Measurements from ENCODE around the gene AFF3.
"Not testable (repeated sequence)": the region's sequence is repeated elsewhere in the genome, so short reads cannot be mapped to it uniquely, and the experiment has no call there.

AFF3 gene

DNA sequence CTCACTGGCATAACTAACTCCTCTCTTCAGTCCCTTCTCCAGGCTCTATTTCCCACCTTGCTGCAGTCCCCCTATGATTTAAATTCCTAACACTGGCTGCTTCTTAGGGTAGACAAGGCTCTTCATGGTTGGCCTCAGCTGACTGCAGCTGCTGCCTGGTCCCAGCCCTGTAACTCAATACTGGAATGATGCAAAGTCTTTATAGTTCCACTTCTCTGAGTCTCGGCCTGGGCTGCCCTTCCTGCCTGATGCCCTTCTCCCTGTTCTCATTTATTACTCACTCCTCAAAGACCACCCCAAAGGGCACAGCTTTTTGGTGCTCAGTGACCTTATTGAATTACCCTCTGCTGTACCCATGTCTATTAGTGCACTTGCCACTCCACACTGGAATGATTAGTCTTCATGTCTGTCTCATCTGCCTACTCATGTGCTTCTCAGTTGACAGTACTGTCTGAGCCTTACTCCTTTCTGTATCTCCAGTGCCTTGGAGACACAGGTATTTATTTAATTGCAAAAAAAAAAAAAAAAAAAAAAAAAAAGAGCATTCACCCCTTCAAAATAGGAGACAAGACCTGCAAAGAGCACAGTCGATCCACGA lies 453.1 kb downstream of the AFF3 start:
- no peak for DNase-seq

DNA sequence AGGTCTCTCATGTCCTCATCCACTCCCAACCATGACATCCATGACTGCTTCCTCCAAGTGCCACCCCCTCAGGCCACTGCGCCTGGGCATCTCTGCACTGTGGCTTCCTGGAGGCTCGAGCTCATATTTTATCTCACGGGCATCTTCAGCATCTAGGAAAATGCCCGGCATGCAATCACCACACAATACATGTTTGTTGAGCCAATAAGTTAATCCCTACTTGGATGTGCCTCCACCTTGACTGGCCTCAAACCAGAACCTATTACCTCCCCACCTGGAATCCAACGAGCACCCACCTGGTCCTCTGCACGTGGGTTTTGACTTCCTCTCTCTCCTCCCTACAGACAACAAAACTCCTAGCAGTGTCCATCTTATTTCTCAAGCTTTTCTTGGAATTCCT lies 453.7 kb downstream of the AFF3 start:
- DNase-seq, result no peak

DNA sequence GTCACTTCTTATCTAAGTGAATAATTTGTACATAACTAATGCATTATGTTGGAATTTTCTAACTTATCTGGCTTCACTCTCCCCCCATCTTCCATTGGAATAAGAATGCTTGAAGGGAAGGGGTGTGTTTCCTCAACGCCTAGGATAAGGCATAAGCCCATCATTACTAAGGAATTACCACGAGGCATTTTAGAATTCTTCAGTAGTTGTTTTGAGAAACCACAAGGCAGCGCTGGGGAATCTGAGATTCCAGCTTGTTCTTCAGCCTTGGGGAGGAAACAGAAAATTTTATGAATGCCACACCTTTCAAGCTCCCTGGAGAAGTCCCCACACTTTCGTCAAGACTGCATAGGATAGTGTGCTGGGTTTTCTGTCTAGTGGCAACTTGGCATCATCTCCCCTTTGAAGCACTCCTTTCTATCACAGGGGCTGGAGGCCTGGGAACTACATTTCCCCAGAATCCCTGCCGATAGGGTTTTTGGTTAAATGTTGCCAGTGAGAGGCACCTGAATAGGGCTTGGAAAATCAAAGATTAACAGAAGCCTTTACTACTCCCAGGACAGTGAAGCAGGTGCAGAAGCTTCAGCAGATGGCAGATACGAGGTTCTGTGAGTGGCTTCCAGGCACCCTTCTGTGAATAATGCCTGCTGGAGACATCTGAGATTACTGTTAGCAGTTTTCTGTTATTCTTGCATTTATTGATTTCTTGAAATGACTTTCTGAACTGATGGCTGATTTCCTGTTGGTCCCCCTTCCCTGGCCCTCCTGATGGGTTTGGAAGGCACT lies 459.9 kb downstream of the AFF3 start:
- no peak for DNase-seq

DNA sequence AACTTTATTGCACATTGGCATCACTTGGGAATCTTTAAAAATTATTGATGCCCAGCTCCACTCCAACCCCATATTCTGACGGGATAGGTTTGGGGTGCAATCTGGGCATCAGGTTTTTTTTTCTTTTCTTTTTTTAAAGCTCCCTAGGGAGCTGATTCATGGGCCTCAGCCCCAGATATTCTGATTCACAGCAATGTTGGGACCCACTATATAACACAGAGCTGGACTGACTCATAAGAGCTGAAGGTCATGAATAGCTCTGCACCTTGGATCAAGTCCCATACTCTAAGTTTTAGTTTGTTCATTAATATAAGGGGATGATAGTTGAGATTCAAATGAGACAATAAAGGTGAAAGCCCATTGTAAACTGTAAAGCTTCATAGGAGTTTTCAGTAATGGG lies 461.4 kb downstream of the AFF3 start:
- DNase-seq, result no peak

DNA sequence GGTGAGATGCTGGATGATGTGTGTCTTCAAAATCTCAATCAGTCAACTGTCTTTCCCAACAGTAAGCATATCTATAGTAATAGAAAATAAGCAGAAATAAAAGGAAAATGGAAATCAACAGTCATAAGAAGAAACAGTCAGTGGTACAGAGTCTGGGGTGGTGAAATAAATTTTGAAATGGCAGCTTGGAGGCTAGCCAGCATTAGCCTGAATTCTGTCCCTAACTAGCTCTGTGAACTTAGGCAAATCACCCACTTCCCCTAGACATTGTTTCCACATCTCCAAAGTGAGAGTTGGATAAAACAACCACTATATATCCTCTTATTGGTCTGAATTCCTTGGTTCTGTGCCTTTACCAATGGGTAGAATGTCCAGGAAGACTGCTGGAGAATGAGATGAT lies 462.9 kb downstream of the AFF3 start:
- DNase-seq, result no peak

DNA sequence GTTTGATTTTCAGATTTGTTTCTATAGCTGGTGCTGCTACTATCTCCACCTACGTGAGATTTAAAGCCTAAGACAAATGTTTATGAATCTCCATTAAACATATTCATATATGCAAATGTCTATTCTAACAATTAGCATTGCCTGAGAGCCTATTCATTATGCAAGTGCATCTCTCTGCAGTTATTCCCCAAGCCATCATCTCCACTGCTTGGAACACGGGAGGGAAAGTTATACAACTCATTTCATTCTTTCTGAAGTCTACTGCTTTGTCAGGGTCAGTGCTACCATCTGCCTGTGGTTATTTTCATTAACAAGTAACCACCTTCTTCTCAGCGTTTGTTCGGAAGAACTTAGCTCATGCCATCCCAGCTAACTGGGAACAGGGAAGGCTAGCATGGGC lies 463.8 kb downstream of the AFF3 start:
- DNase-seq, result no peak

DNA sequence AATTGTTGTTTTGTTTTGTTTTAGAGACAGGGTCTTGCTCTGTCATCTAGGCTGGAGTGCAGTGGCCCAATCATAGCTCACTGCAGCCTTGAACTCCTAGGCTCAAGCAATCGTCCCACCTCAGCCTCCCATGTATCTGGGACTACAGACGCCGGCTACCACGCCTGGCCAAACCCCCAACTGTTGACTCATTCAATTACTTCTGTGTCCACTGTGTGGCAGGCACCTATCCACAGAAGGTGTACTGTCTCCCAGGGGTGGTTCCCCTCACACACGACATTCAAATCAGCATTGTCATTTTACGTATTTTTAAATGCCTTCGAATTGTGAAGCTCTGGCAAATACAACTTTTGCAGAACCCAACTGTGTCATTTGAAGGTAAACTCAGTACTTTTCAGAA lies 464.6 kb downstream of the AFF3 start:
- no peak for DNase-seq

DNA sequence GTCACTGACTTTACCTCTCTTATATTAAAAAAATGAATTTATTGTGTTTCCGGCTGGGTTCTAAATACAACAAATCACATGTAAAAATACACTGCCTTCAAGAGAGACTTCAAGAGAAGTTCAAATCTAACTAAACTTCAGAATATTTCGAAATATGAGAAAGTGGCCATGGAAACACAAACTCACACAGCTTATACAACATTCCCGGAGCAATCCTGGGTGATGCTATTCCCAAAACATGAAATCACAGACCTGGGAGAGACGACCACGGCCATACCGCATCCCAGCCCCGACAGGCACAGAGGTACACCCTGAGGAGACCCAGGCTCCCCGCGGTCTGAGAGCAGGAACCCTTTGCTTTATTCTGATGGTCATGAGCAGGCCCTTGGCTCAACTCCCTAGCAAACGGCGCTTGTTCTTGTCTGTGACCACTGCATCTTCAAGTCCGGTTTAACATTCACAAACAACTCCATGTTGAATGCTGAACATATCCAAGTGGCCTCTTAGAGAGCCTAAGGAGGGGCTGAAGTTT lies 467.2 kb downstream of the AFF3 start:
- no peak for DNase-seq

DNA sequence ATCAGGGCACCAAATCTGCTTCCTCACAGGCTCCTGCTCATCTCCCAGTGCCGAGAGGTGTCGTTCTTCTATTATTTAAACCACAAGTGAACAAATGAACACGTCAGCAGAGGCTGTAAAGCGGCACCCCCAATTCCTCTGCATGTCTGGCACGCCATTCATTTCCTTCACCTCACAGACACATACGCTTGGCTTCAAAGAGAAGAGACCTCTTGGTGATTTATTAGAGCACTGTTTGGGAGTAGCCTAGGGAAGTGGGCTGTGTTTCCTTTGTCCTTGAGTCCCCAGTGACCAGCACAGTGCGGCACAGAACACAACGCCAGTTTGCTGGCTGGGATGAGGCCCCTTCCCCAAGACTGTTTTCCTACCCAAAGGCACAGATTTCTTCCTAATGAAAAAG lies 468.3 kb downstream of the AFF3 start:
- DNase-seq, result no peak

DNA sequence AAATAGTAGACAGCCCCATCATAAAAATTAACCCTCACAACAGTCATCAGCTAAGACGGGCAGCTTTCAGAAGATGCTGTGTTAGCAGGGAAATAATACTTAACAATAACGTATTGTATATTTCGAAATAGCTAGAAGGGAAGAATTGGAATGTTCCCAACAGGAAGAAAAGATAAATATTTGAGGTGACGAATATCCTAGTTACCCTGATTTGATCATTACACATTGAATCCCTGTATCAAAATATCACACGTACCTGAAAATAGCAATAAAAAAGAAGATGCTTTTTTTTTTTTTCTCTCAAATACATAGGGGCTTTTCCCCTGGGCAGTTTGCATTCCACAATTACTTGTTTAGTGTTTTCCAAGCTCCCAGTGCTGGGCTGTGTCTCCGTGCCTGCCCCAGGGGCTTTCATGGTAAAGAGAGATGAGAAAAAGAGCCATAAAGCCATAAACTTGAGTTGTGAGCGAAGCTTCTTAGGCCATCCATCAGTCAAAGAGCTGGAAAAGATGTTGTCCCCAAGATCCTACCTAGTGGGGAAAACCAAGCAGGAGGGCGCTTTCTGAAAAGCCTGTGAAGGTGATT lies 469.5 kb downstream of the AFF3 start:
- no peak for DNase-seq

DNA sequence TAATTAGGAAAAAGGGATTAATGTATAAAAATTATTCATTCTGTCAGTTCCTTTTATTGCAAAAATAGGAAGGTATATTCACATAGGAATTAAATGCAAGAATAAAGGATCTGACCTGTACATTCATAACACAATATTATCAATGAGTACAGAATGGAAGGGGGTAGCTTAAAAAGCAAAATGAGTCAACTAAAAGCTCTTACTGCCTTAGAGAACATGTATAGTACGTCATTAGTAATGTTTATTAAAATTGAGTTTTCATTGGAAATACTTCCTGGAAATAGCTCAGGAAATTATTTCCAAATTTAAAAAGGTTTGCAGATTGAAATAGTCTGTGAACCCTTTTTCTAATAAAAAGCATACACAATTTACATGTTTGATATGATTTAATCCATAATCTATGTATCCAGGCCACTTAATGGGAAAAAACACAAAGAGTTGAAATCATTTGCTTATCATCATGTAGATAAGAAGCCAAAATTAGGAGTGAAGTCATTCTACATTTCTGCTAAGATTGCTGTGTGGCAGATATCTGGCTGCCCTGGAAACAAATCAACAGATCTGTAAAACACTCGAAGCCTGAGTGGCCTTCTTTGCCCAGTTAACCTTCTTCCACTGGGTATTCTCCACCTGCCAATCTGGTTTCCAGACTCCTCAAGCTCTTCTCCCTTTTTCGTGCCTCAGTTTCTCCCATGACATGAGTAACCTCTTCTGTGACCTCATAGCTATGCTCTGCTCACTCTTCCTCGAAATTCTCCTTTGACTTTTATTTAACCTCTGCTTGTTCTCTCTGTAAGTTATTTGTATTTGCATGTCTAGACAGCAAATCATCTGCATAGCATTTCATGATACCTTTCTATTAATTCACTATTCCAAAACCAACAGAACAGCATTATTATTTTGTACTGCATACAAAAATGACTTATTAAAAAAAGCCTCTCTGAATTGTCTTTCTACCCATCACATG lies 471.3 kb downstream of the AFF3 start:
- DNase-seq, result no peak

DNA sequence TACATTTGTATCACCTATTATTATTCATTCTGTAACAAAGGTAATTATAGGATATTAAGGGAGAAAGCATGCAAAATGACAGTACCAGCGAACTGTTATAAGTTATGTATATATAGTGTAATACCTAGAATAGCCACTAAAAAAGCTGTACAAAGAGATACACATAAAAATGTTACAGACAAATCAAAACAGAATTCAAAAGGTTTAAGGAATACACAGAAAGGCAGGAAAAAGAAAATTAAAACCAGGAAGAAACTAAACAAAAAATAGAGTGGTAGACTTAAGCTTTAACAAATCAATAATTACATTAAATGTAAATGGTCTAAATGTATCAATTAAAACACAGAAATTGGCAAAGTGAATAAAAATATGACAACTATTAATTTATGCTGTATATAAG lies 476.1 kb downstream of the AFF3 start:
- DNase-seq, result no peak

DNA sequence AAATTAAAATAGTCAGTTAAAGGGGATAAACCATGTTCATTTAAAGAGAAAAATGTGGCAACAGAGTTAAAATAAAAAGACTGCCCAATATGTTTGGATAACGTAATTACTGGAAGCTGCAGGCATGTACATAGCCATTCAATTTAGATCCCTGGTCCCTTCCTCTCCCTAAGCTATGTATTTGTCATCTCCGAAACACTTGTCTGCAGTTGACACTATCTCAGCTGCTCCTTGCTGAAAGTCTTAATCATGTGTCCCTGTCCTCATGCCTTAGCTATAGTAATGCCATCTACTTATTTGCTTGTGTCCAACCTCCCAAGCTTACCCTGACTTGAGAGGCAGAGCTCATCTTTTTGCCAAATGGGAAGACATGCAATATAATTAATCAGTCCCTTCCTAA lies 478.7 kb downstream of the AFF3 start:
- DNase-seq, result no peak

DNA sequence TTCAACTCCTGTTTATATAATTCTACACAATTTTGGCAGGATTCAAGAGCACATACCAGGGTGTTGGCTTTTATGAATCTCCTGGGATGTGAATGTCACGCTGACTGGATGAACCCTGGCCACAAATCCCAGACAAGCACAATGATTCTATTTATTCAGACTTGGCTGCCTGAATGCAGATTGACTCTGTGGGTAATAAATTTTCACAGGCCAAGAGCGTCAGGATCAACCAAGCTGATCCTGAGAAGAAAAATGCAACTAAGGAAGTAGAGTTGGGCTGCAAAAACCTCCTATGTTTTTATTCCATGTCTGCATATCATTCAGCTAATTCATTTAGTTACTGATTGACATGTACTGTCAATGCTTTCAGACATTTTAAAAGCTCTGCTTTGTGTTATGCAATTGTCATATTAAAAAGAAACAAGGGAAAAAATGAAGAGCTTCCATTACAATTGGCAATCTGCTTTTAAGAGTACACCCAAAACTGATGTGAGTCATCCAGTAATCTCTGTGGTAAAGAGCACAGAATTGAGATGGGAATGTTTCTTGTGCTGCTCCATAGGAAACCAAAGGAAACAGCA lies 479.5 kb downstream of the AFF3 start:
- DNase-seq, result no peak

DNA sequence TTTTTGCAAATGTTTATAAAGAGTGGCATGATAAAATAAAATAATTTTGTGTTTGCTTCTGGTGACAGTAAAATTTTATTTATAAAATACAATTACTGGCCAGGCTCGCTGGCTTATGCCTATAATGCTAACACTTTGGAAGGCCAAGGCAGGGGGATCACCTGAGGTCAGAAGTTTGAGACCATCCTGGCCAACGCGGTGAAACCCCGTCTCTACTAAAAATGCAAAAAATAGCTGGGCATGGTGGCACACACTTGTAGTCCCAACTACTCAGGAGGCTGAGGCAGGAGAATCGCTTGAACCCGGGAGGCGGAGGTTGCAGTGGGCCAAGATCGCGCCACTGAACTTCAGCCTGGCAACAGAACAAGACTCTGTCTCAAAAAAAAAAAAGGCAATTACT lies 480.6 kb downstream of the AFF3 start:
- not testable (repeated sequence) for DNase-seq

DNA sequence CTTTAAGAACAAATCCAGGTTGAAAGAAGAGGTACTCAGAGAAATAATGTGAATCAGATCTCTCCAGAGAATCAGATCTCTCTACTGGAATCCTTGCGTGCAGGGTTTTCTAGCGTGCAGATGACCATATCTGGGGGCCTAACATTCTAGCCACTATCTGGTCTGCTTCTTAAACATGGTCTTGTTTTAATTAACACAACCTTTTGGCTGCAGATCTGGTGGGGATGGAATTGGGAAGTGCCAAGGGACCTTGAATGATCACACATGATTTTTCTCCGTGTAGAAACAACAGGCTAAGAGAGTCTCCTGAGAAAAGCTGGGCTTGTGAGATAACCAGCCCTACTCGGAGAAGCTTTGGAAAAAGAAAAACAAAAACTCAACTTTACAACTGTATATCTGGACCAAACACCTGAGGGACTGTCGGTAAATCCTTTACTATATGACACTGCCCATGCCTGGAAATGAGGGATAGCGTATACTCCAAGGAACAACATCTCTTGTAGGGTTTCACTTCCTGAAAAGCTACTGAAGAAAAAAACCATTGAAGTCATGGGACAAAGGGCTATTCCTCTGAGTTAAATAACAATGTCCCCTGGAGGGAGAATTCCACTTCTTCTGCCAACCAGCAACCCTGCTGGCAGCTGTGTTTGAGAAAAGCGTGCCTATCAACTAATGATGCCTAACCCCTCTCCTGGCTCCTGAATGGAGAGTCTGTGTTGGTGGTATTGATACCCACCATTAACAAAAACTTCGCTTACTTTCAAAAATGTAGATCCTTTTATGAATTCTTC lies 481.6 kb downstream of the AFF3 start:
- DNase-seq, result no peak

DNA sequence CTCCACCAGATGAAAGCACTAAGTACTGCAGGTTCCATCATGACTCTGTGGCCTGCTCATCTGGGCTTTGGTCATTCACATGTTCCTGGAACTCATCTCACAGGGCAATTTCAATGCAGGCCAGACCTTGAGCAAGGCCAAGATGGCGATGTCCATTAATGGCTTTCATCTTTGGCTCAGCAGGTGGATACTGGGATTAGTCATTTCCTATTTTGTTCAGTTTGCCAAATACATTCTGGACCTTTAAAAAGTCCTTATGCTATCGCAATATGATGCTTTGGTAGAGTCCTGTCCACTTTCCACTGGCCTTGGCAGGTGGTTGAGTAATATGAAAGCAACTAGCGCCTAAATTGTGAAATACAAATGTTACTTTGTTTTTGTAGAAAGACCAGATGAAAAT lies 482.5 kb downstream of the AFF3 start:
- DNase-seq, result no peak

DNA sequence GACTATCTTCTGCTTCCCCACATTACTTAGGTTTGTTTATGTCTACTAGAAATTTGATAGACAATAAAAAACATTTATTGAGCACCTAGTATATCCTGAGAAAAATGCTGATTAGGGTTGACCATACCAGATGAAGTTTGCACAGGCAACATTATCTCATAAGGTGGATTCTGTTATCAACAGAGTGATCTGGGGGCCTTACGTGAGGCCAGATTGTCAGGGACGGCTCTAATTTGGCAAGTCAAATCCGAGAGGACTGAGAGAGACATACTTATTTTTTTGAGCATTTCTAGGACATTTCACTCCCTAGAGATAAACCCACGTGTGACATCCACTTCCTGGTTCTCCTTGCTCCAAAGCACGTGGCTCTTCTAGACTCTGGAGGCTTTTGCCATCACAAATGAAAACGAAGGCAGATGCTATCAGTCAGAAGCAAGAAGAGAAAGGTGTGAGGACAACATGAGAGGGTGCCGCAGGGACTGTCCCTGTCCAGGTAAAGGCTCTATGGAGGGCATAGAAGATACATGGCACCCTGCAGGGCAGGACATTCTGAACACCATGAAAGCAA lies 484.6 kb downstream of the AFF3 start:
- DNase-seq, result no peak

DNA sequence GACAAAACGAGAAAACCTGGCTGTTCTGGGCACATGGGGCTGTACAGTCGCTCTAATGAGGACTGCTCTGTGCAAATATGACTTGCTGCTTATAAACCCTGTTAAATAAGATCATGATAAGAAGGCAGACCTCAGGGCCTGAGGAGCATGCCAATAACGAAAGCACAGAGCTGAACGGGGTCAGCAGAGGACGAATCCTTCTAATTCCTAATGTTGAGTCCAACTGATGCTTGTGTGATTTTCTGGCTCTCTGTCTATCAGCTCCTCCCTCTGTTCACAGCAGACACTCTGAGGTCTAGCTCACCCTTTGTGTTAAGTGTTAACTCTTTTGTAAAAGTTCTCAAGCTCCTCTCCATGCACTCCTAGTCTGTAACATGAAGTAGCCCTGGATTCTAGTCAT lies 485.4 kb downstream of the AFF3 start:
- DNase-seq, result no peak

DNA sequence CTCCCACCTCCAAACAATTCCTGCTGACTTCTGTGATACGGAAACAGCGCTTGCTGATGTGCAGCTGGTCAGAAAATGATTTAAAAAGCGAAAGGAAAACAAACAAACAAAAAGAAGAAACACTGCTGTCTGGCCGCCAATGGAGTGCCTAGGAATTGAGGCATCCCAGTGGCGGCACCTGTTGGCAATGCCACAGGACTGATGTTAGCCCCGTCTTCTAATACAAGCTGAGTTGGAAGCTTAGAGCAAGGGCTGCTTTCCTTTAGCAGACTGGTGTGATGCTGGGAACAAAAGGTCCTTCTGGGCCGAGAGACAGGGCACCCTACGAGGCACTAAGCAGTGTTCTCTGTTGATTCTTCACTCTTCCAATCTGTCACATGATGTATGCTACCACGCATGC lies 489.0 kb downstream of the AFF3 start:
- no peak for DNase-seq

DNA sequence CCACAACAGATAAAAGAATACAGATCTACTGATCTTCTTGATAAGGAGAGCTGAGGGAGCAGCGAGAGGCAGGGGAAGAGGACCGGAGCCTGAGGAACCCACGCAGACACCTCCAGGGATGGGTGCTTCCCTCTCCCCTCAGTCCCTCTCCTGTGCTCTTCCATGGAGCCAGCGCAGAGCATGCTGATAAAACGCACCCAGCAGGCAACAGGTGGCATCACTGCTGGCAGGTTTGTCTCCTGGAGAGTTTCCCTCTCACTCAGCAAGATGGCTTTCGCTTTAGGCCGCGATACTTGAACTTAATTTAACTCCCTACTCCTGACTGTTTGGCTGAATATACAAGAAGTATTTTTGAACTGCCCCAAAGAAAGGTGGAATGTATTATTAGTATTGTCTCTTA lies 489.5 kb downstream of the AFF3 start:
- no peak for DNase-seq

Data from NK-92 treated with Interleukin-12 subunit alpha and Interleukin-12 subunit beta, amount 100 ng/mL, for 24 hours (cell line).